K562 (cell line): Measurements from ENCODE around the gene HSPA1L. TPM values are rescaled to one million over a fixed set of nuclear protein-coding genes. Genes with fewer than 3 reads are reported as not detected.

Experiments used
- ELF1 ChIP-seq: fragments of 200-800 bp; sonication (Bioruptor generic); IDR thresholded peaks from 2 replicates; pipeline ENCODE4 v1.6.1; 2016; ENCODE audit warnings: missing genetic modification characterization, missing compliant biosample characterization
- ELF2 ChIP-seq: fragments of 250-450 bp; sonication (Bioruptor Pico); IDR thresholded peaks from 2 replicates; pipeline ENCODE4 v1.5.0; 2021; ENCODE audit warnings: mild to moderate bottlenecking
- ETS2 ChIP-seq: IDR thresholded peaks from 2 replicates; pipeline ENCODE4 v1.6.1; 2016; ENCODE audit warnings: borderline replicate concordance, missing genetic modification characterization, mild to moderate bottlenecking, moderate library complexity, missing compliant biosample characterization; ENCODE audit not compliant: poor library complexity, severe bottlenecking
- FOXA3 ChIP-seq, 2 experiments: fragments of 450-650 bp in 1 of 2; sonication (generic) in 1 of 2; formaldehyde crosslinking; IDR thresholded peaks in 1 of 2; conservative IDR thresholded peaks in 1 of 2; 2 replicates each; pipeline versions ENCODE4 v1.4.0 to v1.8.0; 2020 to 2022; ENCODE audit warnings: mild to moderate bottlenecking in 2 of 2, missing genetic modification reagents in 1 of 2
- FOXP1 ChIP-seq: sonication (generic); formaldehyde crosslinking; IDR thresholded peaks from 2 replicates; pipeline ENCODE4 v1.8.0; 2022; ENCODE audit warnings: mild to moderate bottlenecking, missing genetic modification reagents
- NUFIP1 ChIP-seq: fragments of 450-650 bp; IDR thresholded peaks from 2 replicates; pipeline ENCODE4 v1.6.1; 2018; ENCODE audit not compliant: partially characterized antibody
- RNF2 ChIP-seq: sonication (generic); IDR thresholded peaks from 2 replicates; pipeline ENCODE4 v1.6.1; 2016
- SMARCC2 ChIP-seq: fragments of 450-650 bp; IDR thresholded peaks from 2 replicates; pipeline ENCODE4 v1.6.1; 2017; ENCODE audit warnings: antibody characterized with exemption, moderate library complexity, mild to moderate bottlenecking, low read depth
- TBL1XR1 ChIP-seq, 2 experiments: IDR thresholded peaks; 2 replicates each; pipeline ENCODE4 v1.6.1; 2012; ENCODE audit warnings: improper control_type of control experiment in 2 of 2, low read length in 2 of 2, mild to moderate bottlenecking in 1 of 2
- TRIM28 ChIP-seq: fragments of 450-650 bp; IDR thresholded peaks from 2 replicates; pipeline ENCODE4 v1.6.1; 2017
- WHSC1 ChIP-seq: IDR thresholded peaks from one replicate; pipeline ENCODE4 v1.6.1; 2012; ENCODE audit warnings: low read length, control low read depth, inconsistent platforms
- ZNF140 ChIP-seq: fragments of 250-450 bp; sonication (Bioruptor Pico); IDR thresholded peaks from 2 replicates; pipeline ENCODE4 v1.8.0; 2021; ENCODE audit warnings: moderate library complexity, mild to moderate bottlenecking, inconsistent platforms
- ZNF57 ChIP-seq: fragments of 450-650 bp; formaldehyde crosslinking; IDR thresholded peaks from 2 replicates; pipeline ENCODE4 v1.4.0; 2020; ENCODE audit warnings: mild to moderate bottlenecking, moderate library complexity
- ZNF668 ChIP-seq: fragments of 250-450 bp; sonication (Bioruptor Pico); IDR thresholded peaks from 2 replicates; pipeline ENCODE4 v1.8.0; 2022; ENCODE audit warnings: mild to moderate bottlenecking, inconsistent platforms
- polyA plus RNA-seq, 8 experiments: library from polyadenylated mRNA; depleted of rRNA in 4 of 8; stranded (reverse) in 5 of 8; unstranded in 3 of 8; fragments of >200 nt; fragmentation: Nextera tagmentation in 2 of 8; fragmentation: Illumina TruSeq in 1 of 8; extraction: Ambion mirVana in 2 of 8; extraction: Trizol in 1 of 8; gene quantifications; 2 replicates each; pipeline versions ENCODE4 v1.2.1 to v1.2.3, GENCODE V29; 2011 to 2014; ENCODE audit warnings: inconsistent platforms in 1 of 8, missing spikeins in 1 of 8
- total RNA-seq, 7 experiments: library from RNA; depleted of rRNA in 6 of 7; stranded (reverse); fragments of >200 nt in 6 of 7; fragmentation: Illumina TruSeq in 2 of 7; extraction: Trizol in 2 of 7; gene quantifications; 2 replicates each; pipeline versions ENCODE4 v1.2.1 to v1.2.3, GENCODE V29; 2011 to 2021; ENCODE audit warnings: low replicate concordance in 1 of 7
- TF ChIP-seq, protein P1 (sequence below), 2 experiments: IDR thresholded peaks; 2 replicates each; pipeline ENCODE4 v1.6.1; 2012; ENCODE audit warnings: improper control_type of control experiment in 2 of 2, low read depth in 2 of 2, low read length in 2 of 2, borderline replicate concordance in 1 of 2
- TF ChIP-seq, protein P2 (sequence below): fragments of 250-450 bp; sonication (Bioruptor Pico); IDR thresholded peaks from 2 replicates; pipeline ENCODE4 v1.5.0; 2020; ENCODE audit warnings: mild to moderate bottlenecking, borderline replicate concordance
- TF ChIP-seq, protein P3 (sequence below): fragments of 450-650 bp; IDR thresholded peaks from 2 replicates; pipeline ENCODE4 v1.7.1; 2018; ENCODE audit warnings: mild to moderate bottlenecking, low read depth; ENCODE audit not compliant: partially characterized antibody
- TF ChIP-seq, protein P4 (sequence below): sonication (generic); formaldehyde crosslinking; IDR thresholded peaks from 2 replicates; pipeline ENCODE4 v1.9.0; 2022; ENCODE audit warnings: mild to moderate bottlenecking, missing genetic modification reagents
- TF ChIP-seq, protein P5 (sequence below): fragments of 450-650 bp; formaldehyde crosslinking; IDR thresholded peaks from 2 replicates; pipeline ENCODE4 v1.4.0; 2020; ENCODE audit warnings: mild to moderate bottlenecking

Gene HSPA1L
- total and polyA plus RNA-seq, 9 of the 15 experiments (the other 6 are each of a cell fraction or from before 2014, with no cell fraction given), result 0.14 to 2.1 (median 1.3) TPM

DNA sequence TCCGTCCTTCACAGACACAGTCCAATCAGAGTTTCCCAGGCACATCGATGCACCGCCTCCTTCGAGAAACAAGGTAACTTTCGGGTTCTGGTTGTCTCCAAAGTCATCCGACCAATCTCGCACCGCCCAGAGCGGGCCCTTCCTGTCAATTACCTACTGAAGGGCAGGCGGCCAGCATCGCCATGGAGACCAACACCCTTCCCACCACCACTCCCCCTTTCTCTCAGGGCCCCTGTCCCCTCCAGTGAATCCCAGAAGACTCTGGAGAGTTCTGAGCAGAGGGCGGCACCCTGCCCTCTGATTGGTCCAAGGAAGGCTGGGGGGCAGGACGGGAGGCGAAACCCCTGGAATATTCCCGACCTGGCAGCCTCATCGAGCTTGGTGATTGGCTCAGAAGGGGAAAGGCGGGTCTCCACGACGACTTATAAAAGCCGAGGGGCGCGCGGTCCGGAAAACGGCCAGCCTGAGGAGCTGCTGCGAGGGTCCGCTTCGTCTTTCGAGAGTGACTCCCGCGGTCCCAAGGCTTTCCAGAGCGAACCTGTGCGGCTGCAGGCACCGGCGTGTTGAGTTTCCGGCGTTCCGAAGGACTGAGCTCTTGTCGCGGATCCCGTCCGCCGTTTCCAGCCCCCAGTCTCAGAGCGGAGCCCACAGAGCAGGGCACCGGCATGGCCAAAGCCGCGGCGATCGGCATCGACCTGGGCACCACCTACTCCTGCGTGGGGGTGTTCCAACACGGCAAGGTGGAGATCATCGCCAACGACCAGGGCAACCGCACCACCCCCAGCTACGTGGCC is 12.4 kb upstream of the HSPA1L start, which contains the start of gene HSPA1B (continued):
- TF ChIP-seq FOXA3 (CRISPR knock-in tag; conservative IDR thresholded peaks at IDR 0.05 in 1 of 2, IDR thresholded peaks at IDR 0.05 in 1 of 2) (peak in 1 of 2 experiments; percentile 59; a peak in 2 of 4 replicates), SMARCC2 (no peak), TRIM28 (0 out of 2 replicates have a peak, but pooled peaks have one; percentile 51), ZNF140 (CRISPR knock-in tag) (no peak), RNF2 (peak; percentile 78; the same call in 1 of the 2 replicates), ZNF668 (CRISPR knock-in tag) (no peak), ELF2 (CRISPR knock-in tag) (peak; percentile 73; the same call in 1 of the 2 replicates), TBL1XR1 (IDR thresholded peaks at IDR 0.05; ENCODE audit: low read length in 2 of 2) (peak; percentile 48 to 95; a peak in 3 of 4 replicates), ZNF57 (CRISPR knock-in tag) (peak; percentile 79; the same call in 1 of the 2 replicates), WHSC1 (no peak), ETS2 (no peak), NUFIP1 (no peak), ELF1 (tag) (no peak), FOXP1 (CRISPR knock-in tag) (peak; percentile 97)
- TF ChIP-seq, protein P1, sequence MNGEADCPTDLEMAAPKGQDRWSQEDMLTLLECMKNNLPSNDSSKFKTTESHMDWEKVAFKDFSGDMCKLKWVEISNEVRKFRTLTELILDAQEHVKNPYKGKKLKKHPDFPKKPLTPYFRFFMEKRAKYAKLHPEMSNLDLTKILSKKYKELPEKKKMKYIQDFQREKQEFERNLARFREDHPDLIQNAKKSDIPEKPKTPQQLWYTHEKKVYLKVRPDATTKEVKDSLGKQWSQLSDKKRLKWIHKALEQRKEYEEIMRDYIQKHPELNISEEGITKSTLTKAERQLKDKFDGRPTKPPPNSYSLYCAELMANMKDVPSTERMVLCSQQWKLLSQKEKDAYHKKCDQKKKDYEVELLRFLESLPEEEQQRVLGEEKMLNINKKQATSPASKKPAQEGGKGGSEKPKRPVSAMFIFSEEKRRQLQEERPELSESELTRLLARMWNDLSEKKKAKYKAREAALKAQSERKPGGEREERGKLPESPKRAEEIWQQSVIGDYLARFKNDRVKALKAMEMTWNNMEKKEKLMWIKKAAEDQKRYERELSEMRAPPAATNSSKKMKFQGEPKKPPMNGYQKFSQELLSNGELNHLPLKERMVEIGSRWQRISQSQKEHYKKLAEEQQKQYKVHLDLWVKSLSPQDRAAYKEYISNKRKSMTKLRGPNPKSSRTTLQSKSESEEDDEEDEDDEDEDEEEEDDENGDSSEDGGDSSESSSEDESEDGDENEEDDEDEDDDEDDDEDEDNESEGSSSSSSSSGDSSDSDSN (IDR thresholded peaks at IDR 0.05; ENCODE audit: borderline replicate concordance in 1 of 2, low read depth in 2 of 2, low read length in 2 of 2), result no peak
- TF ChIP-seq, protein P2, sequence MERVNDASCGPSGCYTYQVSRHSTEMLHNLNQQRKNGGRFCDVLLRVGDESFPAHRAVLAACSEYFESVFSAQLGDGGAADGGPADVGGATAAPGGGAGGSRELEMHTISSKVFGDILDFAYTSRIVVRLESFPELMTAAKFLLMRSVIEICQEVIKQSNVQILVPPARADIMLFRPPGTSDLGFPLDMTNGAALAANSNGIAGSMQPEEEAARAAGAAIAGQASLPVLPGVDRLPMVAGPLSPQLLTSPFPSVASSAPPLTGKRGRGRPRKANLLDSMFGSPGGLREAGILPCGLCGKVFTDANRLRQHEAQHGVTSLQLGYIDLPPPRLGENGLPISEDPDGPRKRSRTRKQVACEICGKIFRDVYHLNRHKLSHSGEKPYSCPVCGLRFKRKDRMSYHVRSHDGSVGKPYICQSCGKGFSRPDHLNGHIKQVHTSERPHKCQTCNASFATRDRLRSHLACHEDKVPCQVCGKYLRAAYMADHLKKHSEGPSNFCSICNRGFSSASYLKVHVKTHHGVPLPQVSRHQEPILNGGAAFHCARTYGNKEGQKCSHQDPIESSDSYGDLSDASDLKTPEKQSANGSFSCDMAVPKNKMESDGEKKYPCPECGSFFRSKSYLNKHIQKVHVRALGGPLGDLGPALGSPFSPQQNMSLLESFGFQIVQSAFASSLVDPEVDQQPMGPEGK (CRISPR knock-in tag), result 0 out of 2 replicates have a peak, but pooled peaks have one; percentile 14
- TF ChIP-seq, protein P3, sequence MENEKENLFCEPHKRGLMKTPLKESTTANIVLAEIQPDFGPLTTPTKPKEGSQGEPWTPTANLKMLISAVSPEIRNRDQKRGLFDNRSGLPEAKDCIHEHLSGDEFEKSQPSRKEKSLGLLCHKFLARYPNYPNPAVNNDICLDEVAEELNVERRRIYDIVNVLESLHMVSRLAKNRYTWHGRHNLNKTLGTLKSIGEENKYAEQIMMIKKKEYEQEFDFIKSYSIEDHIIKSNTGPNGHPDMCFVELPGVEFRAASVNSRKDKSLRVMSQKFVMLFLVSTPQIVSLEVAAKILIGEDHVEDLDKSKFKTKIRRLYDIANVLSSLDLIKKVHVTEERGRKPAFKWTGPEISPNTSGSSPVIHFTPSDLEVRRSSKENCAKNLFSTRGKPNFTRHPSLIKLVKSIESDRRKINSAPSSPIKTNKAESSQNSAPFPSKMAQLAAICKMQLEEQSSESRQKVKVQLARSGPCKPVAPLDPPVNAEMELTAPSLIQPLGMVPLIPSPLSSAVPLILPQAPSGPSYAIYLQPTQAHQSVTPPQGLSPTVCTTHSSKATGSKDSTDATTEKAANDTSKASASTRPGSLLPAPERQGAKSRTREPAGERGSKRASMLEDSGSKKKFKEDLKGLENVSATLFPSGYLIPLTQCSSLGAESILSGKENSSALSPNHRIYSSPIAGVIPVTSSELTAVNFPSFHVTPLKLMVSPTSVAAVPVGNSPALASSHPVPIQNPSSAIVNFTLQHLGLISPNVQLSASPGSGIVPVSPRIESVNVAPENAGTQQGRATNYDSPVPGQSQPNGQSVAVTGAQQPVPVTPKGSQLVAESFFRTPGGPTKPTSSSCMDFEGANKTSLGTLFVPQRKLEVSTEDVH, result no peak
- TF ChIP-seq, protein P4, sequence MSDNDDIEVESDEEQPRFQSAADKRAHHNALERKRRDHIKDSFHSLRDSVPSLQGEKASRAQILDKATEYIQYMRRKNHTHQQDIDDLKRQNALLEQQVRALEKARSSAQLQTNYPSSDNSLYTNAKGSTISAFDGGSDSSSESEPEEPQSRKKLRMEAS, result peak; percentile 67
- TF ChIP-seq, protein P5, sequence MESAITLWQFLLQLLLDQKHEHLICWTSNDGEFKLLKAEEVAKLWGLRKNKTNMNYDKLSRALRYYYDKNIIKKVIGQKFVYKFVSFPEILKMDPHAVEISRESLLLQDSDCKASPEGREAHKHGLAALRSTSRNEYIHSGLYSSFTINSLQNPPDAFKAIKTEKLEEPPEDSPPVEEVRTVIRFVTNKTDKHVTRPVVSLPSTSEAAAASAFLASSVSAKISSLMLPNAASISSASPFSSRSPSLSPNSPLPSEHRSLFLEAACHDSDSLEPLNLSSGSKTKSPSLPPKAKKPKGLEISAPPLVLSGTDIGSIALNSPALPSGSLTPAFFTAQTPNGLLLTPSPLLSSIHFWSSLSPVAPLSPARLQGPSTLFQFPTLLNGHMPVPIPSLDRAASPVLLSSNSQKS (CRISPR knock-in tag), result no peak
